Mucosa of rectum (tissue), 2 donors: ENCODE measurements around the gene PEPD.

Experiments used
- H3K27ac ChIP-seq, 2 donors: one replicate each; pipeline ENCODE4 v1.7.0; 2013; ENCODE audit warnings: inconsistent platforms in 2 of 2, low read depth in 2 of 2, low read length in 2 of 2
- H3K27me3 ChIP-seq, 2 donors: one replicate each; pipeline ENCODE4 v1.7.0; 2013; ENCODE audit warnings: low read length in 2 of 2; ENCODE audit not compliant: control insufficient read depth in 2 of 2, insufficient read depth in 2 of 2
- H3K36me3 ChIP-seq, 2 donors: one replicate each; pipeline ENCODE4 v1.7.0; 2013; ENCODE audit warnings: low read length in 2 of 2; ENCODE audit not compliant: control insufficient read depth in 2 of 2, insufficient read depth in 2 of 2
- H3K4me1 ChIP-seq, 2 donors: one replicate each; pipeline ENCODE4 v1.7.0; 2013; ENCODE audit warnings: low read length in 2 of 2, mild to moderate bottlenecking in 1 of 2; ENCODE audit not compliant: control insufficient read depth in 2 of 2, insufficient read depth in 2 of 2
- H3K4me3 ChIP-seq, 2 donors: one replicate each; pipeline ENCODE4 v1.7.0; 2013; ENCODE audit warnings: low read length in 2 of 2
- H3K9ac ChIP-seq, 2 donors: one replicate each; pipeline ENCODE4 v1.7.0; 2013; ENCODE audit warnings: low read length in 2 of 2, low read depth in 1 of 2, mild to moderate bottlenecking in 1 of 2
- H3K9me3 ChIP-seq, 2 donors: one replicate each; pipeline ENCODE4 v1.7.0; 2013; ENCODE audit warnings: low read length in 2 of 2; ENCODE audit not compliant: control insufficient read depth in 2 of 2
- donor health status: healthy.
- donor health status: Normal muscosa, but diverticular disease.

PEPD gene

DNA sequence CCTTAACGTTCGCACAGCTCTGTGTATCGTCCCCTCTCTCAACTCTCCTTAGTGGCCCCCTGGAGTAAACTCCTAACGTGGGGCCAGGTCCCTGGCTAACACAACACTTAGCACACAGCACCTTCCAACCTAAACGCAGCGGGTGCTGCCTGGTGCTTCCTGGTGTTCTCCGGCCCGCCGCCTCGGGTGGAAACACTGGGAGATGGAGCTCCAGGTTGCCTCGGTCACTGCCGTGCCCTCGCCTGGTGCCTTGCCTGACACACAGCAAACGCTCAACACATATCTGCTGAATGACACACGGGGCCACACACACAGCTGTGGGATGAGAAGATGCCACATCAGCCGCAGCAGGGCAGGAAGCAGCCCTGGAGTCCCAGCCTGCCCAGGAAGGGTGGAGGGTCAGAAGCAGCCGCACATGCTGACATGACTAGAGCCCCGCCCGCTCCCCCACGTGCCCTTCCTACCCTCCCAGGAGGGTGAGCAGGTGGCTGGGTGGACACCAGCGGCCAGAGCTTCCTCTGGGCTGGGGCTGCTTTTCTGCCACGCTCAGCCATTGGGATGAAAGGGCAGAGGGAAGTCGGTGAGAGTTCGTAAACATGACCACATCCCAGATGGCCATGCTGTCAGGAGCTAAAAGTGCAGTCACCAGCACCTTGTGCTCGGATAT is 6.6 kb downstream of the PEPD start:
- no peak overlapping the region for H3K27ac ChIP-seq
- peaks cover 0 to 4% of the 10 kb centered on the region in 2 donors for H3K36me3 ChIP-seq
- H3K9ac ChIP-seq = no peak overlapping the region
- no peak overlapping the region for H3K4me3 ChIP-seq
- H3K4me1 ChIP-seq = peaks cover 0 to 5% of the 10 kb centered on the region in 2 donors
- no peaks in the 10 kb centered on the region for H3K27me3 ChIP-seq
- H3K9me3 ChIP-seq = no peaks in the 10 kb centered on the region

DNA sequence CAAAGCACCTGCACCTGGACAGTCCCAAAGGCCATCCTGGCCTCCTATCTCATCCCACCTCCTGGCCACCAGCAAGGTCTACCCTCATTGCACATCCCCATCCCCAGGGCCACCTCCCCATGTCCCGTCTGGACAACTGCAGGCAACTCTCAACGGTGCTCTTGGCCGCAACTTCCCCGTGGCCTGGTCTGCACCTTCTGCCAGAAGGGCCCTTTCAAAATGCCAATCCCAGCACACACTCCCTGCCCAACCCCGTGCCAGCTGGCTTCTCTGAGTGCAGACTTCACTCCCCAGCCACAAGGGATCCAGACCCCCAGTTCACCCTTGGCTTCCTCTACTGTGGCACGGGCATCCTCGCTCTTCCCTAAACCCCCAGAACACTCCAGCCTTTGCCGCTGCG is 8.2 kb downstream of the PEPD start:
- Histone ChIP-seq H3K9ac (no peak overlapping the region), H3K27me3 (no peaks in the 10 kb centered on the region), H3K4me1 (peaks cover 0 to 5% of the 10 kb centered on the region in 2 donors)

DNA sequence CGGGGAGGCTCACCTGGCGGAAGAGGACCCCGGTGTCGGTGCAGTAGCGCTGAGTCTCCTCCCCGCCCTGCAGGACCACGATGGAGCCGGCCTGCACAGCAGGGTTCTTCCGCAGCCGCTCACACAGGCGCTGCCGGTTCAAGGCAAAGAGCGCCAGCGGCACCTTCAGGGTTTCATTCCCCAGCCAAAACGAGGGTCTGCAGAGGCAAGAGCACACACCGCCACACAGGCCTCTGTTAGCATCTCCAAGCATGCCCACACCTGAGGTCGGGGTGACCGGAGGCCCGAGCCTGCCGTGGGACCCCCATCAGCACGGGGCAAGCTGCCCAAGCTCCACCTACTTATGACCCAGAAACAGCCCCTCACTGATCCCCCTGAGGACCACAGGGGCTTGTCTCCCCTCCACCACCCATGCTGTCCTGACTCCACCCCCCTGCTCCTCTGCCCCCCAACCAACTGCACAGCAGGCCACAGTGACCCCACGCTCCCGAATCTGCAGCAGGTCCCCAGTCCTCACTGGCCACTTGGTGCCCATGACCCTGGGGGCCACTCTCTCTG is 8.9 kb downstream of the PEPD start:
- no peaks in the 10 kb centered on the region for H3K9me3 ChIP-seq
- H3K4me1 ChIP-seq = peaks cover 0 to 5% of the 10 kb centered on the region in 2 donors
- no peak overlapping the region for H3K27ac ChIP-seq
- H3K9ac ChIP-seq = no peak overlapping the region
- no peak overlapping the region for H3K4me3 ChIP-seq
- no peaks in the 10 kb centered on the region for H3K27me3 ChIP-seq
- H3K36me3 ChIP-seq = peaks cover 0 to 4% of the 10 kb centered on the region in 2 donors

More for the DNA sequence above, 8.2 kb downstream of the PEPD start:
- no peak overlapping the region for H3K4me3 ChIP-seq
- H3K27ac ChIP-seq = no peak overlapping the region
- peaks cover 0 to 4% of the 10 kb centered on the region in 2 donors for H3K36me3 ChIP-seq
- H3K9me3 ChIP-seq = no peaks in the 10 kb centered on the region

DNA sequence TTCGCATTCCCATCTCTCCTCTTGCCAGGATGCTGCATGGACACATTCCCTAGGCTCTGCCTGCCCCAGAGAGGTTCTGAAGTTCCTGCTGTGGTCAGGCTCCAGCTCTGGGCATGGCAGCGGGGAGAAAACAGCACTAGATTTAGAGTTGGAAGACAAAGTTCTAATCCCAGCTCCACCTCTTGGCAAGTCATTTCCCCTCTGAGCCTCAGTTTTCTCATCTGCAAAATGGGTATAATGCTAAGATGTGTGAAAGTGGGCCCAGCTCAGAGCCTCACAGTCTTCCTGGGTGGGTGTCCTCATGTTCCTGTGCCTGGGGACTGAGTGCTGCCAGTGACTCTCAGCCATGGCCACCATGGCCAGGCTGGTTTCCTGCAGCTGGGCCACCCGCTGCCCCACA is 9.6 kb downstream of the PEPD start:
- Histone ChIP-seq H3K27ac (no peak overlapping the region), H3K27me3 (no peaks in the 10 kb centered on the region), H3K9me3 (no peaks in the 10 kb centered on the region), H3K4me1 (peaks cover 0 to 5% of the 10 kb centered on the region in 2 donors), H3K9ac (no peak overlapping the region), H3K4me3 (no peak overlapping the region), H3K36me3 (peaks cover 0 to 4% of the 10 kb centered on the region in 2 donors)

DNA sequence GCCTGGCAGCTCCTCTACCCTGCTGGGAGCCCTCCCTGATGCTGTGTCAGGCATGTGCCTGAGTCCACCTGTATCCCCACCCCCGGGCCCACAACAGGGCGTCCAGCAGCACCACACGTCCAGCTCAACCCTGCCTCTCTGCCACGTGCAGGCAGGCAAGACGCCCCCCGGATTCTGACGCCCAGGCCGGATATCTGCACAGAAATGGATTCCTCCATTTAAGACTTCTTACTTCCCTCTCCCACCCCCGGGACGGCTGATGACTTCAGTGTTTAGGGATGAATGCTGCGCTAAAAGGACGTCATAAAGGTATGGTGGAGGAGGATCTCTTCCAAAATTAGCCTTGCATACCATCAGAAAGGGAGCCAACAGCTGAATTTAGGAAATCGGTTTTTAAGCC is 10.2 kb downstream of the PEPD start:
- Histone ChIP-seq H3K9ac (no peak overlapping the region), H3K27ac (no peak overlapping the region), H3K4me3 (no peak overlapping the region), H3K4me1 (peaks cover 0 to 5% of the 10 kb centered on the region in 2 donors), H3K27me3 (no peaks in the 10 kb centered on the region), H3K9me3 (no peaks in the 10 kb centered on the region), H3K36me3 (peaks cover 0 to 4% of the 10 kb centered on the region in 2 donors)

DNA sequence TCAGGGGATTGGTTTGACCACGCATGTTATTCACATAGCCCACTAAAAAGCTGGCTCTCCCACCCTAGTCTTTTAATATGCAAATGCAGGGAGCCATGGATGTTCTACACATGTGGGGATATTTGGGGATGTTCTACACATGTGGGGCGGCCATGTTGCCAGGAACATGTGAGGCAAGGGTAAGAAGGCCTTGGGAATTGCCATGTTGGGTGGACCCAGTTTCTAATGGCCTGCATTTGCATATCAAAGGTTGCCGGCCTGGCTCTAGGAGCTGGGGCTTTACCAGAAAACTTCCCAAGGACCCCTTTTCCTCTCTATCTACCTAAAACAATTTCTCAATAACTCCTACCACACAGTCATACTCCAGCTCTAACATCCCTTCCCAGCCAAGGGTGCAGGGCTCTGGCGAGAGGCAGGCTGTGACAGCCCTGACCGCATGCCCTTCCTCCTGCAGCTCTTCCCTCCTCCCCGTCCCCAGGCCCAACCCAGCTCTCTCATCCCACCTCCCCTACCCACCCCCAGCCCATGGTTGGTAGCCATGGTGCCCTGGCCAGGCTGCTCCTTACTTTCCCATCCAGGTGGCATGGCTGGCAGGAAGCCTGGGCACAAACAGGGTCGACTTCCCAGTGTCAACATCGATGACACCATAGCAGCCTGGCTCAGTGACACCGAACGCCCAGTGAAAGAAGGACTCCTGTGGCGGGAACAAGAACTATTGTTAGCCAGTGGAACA is 11.0 kb downstream of the PEPD start:
- Histone ChIP-seq H3K27ac (no peak overlapping the region), H3K27me3 (no peaks in the 10 kb centered on the region), H3K36me3 (peaks cover 0 to 4% of the 10 kb centered on the region in 2 donors), H3K4me1 (peaks cover 0 to 5% of the 10 kb centered on the region in 2 donors), H3K9me3 (no peaks in the 10 kb centered on the region), H3K4me3 (no peak overlapping the region), H3K9ac (no peak overlapping the region)

DNA sequence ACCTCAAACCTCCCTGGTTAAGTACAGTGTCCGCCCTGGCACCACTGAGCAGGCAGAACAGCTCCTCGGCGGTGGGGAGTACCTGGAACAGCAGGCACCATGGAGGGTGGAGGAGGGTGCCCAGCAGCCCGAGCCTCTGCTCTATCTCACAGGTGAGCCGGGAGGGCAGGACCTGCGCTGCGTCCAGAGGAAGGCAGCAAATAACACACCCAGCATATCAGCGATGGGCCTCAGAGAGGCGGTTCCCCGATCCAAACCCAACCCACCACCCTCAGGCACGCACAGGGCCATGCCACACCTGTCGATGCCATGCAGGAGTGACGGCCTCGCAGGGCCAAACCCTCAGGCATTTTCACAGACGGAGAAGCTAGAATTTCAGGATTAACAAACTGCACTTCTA is 11.8 kb downstream of the PEPD start:
- no peak overlapping the region for H3K27ac ChIP-seq
- H3K36me3 ChIP-seq = peaks cover 0 to 4% of the 10 kb centered on the region in 2 donors
- H3K9ac ChIP-seq = no peak overlapping the region
- no peaks in the 10 kb centered on the region for H3K4me1 ChIP-seq
- H3K9me3 ChIP-seq = no peaks in the 10 kb centered on the region
- no peaks in the 10 kb centered on the region for H3K27me3 ChIP-seq
- no peak overlapping the region for H3K4me3 ChIP-seq

DNA sequence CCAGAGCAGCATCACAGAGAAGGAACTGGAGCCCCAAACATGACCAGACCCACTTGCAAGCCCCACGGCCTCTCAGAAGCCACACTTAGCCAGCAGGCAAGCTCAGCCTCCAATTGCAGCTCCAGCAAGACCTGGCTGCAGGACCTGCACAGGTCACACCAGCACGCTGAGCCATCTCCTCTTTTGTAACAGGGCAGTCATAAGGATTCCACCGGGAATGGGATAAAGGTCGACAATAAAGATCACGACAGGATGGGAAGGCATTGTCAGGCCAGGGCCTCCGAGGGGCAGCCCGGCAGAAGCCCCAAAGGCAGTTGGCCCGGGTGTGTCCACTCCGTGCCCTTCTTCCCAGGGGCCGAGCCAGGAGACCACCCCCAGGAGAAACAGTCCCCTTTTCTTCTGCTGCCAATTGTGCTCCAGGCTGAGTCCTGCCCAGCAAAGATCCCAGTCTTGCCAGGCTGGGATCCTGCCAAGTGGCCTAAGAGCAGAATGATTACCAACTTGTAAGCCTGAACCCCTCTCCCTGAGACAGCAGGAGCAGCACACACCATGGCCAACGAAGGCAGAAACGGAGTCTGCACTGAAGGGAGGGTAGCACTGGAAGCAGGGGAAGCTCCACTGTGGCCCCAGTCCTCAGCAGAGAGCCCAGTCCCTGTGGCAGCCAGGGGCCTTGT is 12.5 kb downstream of the PEPD start:
- no peaks in the 10 kb centered on the region for H3K27me3 ChIP-seq
- H3K9me3 ChIP-seq = no peaks in the 10 kb centered on the region
- H3K4me3 ChIP-seq = no peak overlapping the region
- no peak overlapping the region for H3K9ac ChIP-seq
- no peak overlapping the region for H3K27ac ChIP-seq
- H3K36me3 ChIP-seq = peaks cover 0 to 4% of the 10 kb centered on the region in 2 donors
- H3K4me1 ChIP-seq = no peaks in the 10 kb centered on the region

DNA sequence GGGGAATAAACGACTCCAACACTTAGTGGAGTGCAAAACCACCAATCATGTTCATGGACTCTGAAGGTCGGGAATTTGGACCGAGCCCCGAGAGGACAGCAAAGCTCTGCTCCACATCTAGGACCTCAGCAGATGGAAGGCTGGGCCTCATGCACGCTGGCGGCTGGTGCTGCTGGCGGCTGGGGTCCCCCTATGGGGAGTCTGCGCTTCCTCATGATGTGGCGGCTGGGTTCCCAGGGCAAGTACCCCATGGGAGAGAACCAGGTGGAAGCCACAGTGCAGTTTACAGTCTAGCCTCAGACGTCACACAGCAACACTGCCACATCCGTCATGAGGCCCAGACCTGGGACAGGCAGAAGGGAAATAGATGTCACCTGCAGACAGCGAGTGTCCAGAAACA is 13.2 kb downstream of the PEPD start:
- Histone ChIP-seq H3K36me3 (peaks cover 0 to 4% of the 10 kb centered on the region in 2 donors), H3K4me1 (no peaks in the 10 kb centered on the region), H3K27ac (no peak overlapping the region)

DNA sequence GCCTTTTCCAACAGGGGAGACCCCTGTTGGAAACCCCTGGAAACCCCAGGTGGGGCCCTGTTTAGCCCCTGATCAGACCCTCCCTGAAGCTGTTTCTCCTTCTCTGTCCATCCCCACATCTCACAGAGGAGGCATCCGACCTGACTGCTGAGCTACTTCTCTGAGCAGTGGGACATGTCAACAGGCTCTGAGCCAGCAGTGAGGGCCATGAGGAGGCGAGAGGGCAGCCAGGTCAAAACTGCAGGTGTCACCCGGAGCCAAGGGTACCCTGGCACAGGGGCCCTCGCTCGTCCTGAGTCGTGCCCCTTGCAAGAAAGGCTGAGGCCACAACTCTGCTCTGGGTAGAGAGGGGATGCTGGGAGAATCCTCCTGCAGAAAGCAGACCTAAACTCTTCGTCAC is 13.6 kb downstream of the PEPD start:
- Histone ChIP-seq H3K27ac (no peak overlapping the region), H3K27me3 (no peaks in the 10 kb centered on the region), H3K9ac (no peak overlapping the region), H3K9me3 (no peaks in the 10 kb centered on the region), H3K4me1 (no peaks in the 10 kb centered on the region), H3K36me3 (peaks cover 0 to 4% of the 10 kb centered on the region in 2 donors), H3K4me3 (no peak overlapping the region)

More for the DNA sequence above, 13.2 kb downstream of the PEPD start:
- H3K9ac ChIP-seq = no peak overlapping the region
- no peak overlapping the region for H3K4me3 ChIP-seq
- H3K27me3 ChIP-seq = no peaks in the 10 kb centered on the region
- no peaks in the 10 kb centered on the region for H3K9me3 ChIP-seq
